NCI-H526 (cell line): Measurements from ENCODE around the gene BPIFB2.
A peak's percentile ranks its signal among the peaks of the same experiment; 100 is the strongest.

Source experiments
- DNase-seq, 2 experiments: peaks; one replicate each; lab custom pipeline; 2025; lab: John Stamatoyannopoulos, UW

BPIFB2 gene

GRCh38 chr20:32984196-32984595 lies 23.3 kb upstream of the BPIFB2 start:
- DNase-seq, result peak in 1 of 2 experiments; percentile 49

- no peak for DNase-seq
Measured at GRCh38 chr20:32984631-32985354, 22.7 kb upstream of the BPIFB2 start.

- DNase-seq, result no peak
Measured at GRCh38 chr20:32985596-32985995, 21.9 kb upstream of the BPIFB2 start.

GRCh38 chr20:32986331-32986966 lies 21.1 kb upstream of the BPIFB2 start:
- no peak for DNase-seq

- no peak for DNase-seq
Measured at GRCh38 chr20:32987044-32987825, 20.3 kb upstream of the BPIFB2 start.

- DNase-seq, result no peak
Measured at GRCh38 chr20:32988008-32988407, 19.5 kb upstream of the BPIFB2 start.

- DNase-seq, result no peak
Measured at GRCh38 chr20:32989507-32990283, 17.8 kb upstream of the BPIFB2 start.

- DNase-seq, result no peak
Measured at GRCh38 chr20:32990426-32990825, 17.1 kb upstream of the BPIFB2 start.

- no peak for DNase-seq
Measured at GRCh38 chr20:32991383-32991782, 16.1 kb upstream of the BPIFB2 start.

GRCh38 chr20:32991792-32992641 lies 15.5 kb upstream of the BPIFB2 start:
- no peak for DNase-seq

- no peak for DNase-seq
Measured at GRCh38 chr20:32993496-32994050, 13.9 kb upstream of the BPIFB2 start.

- DNase-seq, result no peak
Measured at GRCh38 chr20:32995802-32996201, 11.7 kb upstream of the BPIFB2 start.

- no peak for DNase-seq
Measured at GRCh38 chr20:32997431-32997830, 10.1 kb upstream of the BPIFB2 start.

GRCh38 chr20:32999603-33000250 lies 7.8 kb upstream of the BPIFB2 start:
- no peak for DNase-seq

- no peak for DNase-seq
Measured at GRCh38 chr20:33000802-33001466, 6.6 kb upstream of the BPIFB2 start.

- no peak for DNase-seq
Measured at GRCh38 chr20:33002087-33002808, 5.3 kb upstream of the BPIFB2 start.

- no peak for DNase-seq
Measured at GRCh38 chr20:33004141-33004751, 3.3 kb upstream of the BPIFB2 start, which contains the start of gene SUN5. SUN5 (minus strand) TSS chr20:33004433; CDS start chr20:33004340, 93 bp downstream.

GRCh38 chr20:33005132-33005566 lies 2.4 kb upstream of the BPIFB2 start:
- DNase-seq, result peak; percentile 63 to 75
